ENCODE data around the gene UBE2D1.

DNA sequence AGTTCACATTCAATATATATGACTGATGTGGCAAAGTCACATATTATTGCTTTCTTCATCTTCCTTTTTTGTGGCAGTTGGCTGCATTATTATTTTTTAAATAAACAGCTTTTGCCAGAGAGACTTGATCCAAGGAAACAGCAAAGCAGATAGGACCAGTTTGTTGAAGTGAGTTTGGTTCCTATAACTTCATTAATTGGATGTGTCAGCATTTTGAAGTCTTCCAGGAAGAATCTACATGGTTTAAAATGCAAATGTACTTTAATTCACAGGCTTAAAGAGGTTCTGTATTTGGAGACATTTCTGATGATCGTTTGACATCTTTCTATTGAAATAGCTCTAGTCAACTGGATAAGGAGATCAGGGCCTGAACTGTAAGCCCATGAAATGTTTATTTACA, 13.2 kb downstream of the UBE2D1 start:
- TF ChIP-seq ZFP30 (CRISPR knock-in tag; IDR thresholded peaks at IDR 0.05), result no peak
- TF ChIP-seq RARB (CRISPR knock-in tag; IDR thresholded peaks at IDR 0.05), result no peak
- TF ChIP-seq ZFP3 (CRISPR knock-in tag; IDR thresholded peaks at IDR 0.05), result no peak
- TF ChIP-seq CSDC2 (CRISPR knock-in tag; IDR thresholded peaks at IDR 0.05), result no peak
- no peak for TF ChIP-seq ZNF8 (CRISPR knock-in tag; IDR thresholded peaks at IDR 0.05)
- no peak for TF ChIP-seq ZC3H10 (CRISPR knock-in tag; IDR thresholded peaks at IDR 0.05)
- TF ChIP-seq ARNTL (CRISPR knock-in tag; IDR thresholded peaks at IDR 0.05; ENCODE audit: borderline replicate concordance, low read depth), result no peak
- TF ChIP-seq ZNF565 (CRISPR knock-in tag; conservative IDR thresholded peaks at IDR 0.05; ENCODE audit: low read depth), result no peak
- no peak for TF ChIP-seq PPARA (CRISPR knock-in tag; IDR thresholded peaks at IDR 0.05; ENCODE audit: borderline replicate concordance)
- no peak for TF ChIP-seq OSR1 (CRISPR knock-in tag; IDR thresholded peaks at IDR 0.05)
- TF ChIP-seq TCF4 (CRISPR knock-in tag; IDR thresholded peaks at IDR 0.05; ENCODE audit: borderline replicate concordance), result no peak
- TF ChIP-seq ZNF70 (CRISPR knock-in tag; IDR thresholded peaks at IDR 0.05), result no peak
- TF ChIP-seq SNAI2 (CRISPR knock-in tag; IDR thresholded peaks at IDR 0.05), result no peak
